GM23248 (cell line): ENCODE results near the gene DHRS12.

Experiments used
- EZH2 ChIP-seq: fragments of 200-600 bp; sonication (generic); IDR thresholded peaks from 2 replicates; pipeline ENCODE4 v1.6.1; 2018; ENCODE audit warnings: antibody characterized with exemption, mild to moderate bottlenecking; ENCODE audit not compliant: insufficient read depth, poor library complexity, severe bottlenecking
- EZH2phosphoT487 ChIP-seq: fragments of 200-600 bp; sonication (generic); IDR thresholded peaks from 2 replicates; pipeline ENCODE4 v1.6.1; 2018; ENCODE audit warnings: antibody characterized with exemption, moderate library complexity, mild to moderate bottlenecking, low read depth; ENCODE audit not compliant: insufficient read depth

DNA sequence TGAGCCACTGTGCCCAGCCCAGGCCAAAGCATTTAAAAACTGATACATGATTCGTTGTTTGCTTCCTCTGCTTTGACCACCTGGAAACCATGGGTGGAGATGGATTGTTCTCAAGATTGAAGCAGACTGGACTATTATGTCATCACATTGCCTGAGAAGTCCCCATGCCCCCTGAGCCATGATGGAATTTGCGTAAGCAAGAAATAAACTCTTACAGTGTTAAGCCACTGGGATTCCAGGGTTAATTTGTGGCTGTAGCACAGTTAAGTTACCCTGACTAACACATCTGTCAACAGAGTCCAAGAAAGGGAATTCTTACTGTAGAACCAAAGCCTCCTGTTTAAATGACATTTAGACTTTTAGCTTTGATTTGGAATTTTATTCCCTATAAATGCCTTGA lies 19.4 kb upstream of the DHRS12 start:
- no peak for TF ChIP-seq EZH2phosphoT487
- no peak for TF ChIP-seq EZH2
